B cell (primary cell): ENCODE results near the gene PAPPA. TPM values are rescaled to one million over a fixed set of nuclear protein-coding genes. Genes with fewer than 3 reads are reported as not detected.

Experiments
- ATAC-seq: fragments of 200-7000 bp; cut with Tn5 transposase; one replicate; pipeline ENCODE4 v1.10.0; 2021; ENCODE audit warnings: low read depth, mild to moderate bottlenecking, moderate number of reproducible peaks, moderate library complexity
- CTCF ChIA-PET: fragments of 350-600 bp; sonication (Branson Sonifier 250); formaldehyde crosslinking; loops from one replicate; lab custom pipeline; 2021; ENCODE audit warnings: antibody characterized with exemption, inconsistent platforms; lab: Charles Lee
- POLR2A ChIA-PET: fragments of 350-600 bp; sonication (Branson Sonifier 250); formaldehyde crosslinking; loops from one replicate; lab custom pipeline; 2021; ENCODE audit warnings: antibody characterized with exemption; lab: Charles Lee
- DNase-seq: peaks from one replicate; pipeline ENCODE4 v3.0.0; 2013
- H2AFZ ChIP-seq: 2 replicates; pipeline ENCODE4 v1.6.1; 2012; ENCODE audit warnings: mild to moderate bottlenecking, low read depth, low read length; ENCODE audit not compliant: insufficient read depth, poor library complexity, severe bottlenecking
- H3K27ac ChIP-seq, 2 donors: 1 replicate in 1 of 2; 2 replicates in 1 of 2; pipeline ENCODE4 v1.5.1; 2012 to 2013; ENCODE audit warnings: low read length in 2 of 2, mild to moderate bottlenecking in 2 of 2, moderate library complexity in 1 of 2
- H3K27me3 ChIP-seq, 4 experiments: fragments of 200-600 bp in 1 of 4; sonication (generic) in 1 of 4; replicated peaks in 1 of 4; 1 replicate in 2 of 4; 2 replicates in 2 of 4; pipeline versions ENCODE4 v1.6.1 to v1.7.0; 2013 to 2016; ENCODE audit warnings: low read length in 3 of 4, mild to moderate bottlenecking in 2 of 4, mixed read lengths in 1 of 4, moderate library complexity in 1 of 4; ENCODE audit not compliant: insufficient read depth in 4 of 4, control insufficient read depth in 3 of 4; ENCODE audit errors: control extremely low read depth in 1 of 4
- H3K36me3 ChIP-seq, 2 experiments: replicated peaks in 1 of 2; 1 replicate in 1 of 2; 2 replicates in 1 of 2; pipeline versions ENCODE4 v1.6.1 to v1.7.1; 2013; ENCODE audit warnings: low read length in 1 of 2; ENCODE audit not compliant: insufficient read depth in 2 of 2, control insufficient read depth in 1 of 2; ENCODE audit errors: control extremely low read depth in 1 of 2, extremely low read depth in 1 of 2
- H3K4me1 ChIP-seq, 2 donors: fragments of 200-600 bp in 1 of 2; sonication (generic) in 1 of 2; 1 replicate in 1 of 2; 2 replicates in 1 of 2; pipeline versions ENCODE4 v1.5.1 to v1.6.1; 2013 to 2017; ENCODE audit warnings: low read length in 2 of 2; ENCODE audit not compliant: control insufficient read depth in 2 of 2, insufficient read depth in 2 of 2
- H3K4me2 ChIP-seq: replicated peaks from 2 replicates; pipeline ENCODE3; 2012; ENCODE audit warnings: mild to moderate bottlenecking, low read depth, low read length; ENCODE audit not compliant: poor library complexity, severe bottlenecking
- H3K4me3 ChIP-seq, 5 experiments: fragments of 200-600 bp in 1 of 5; sonication (generic) in 1 of 5; 1 replicate in 3 of 5; 2 replicates in 2 of 5; pipeline versions ENCODE4 v1.5.1 to v1.7.0; 2011 to 2016; ENCODE audit warnings: low read length in 4 of 5, mild to moderate bottlenecking in 4 of 5, low read depth in 2 of 5, control low read depth in 1 of 5, moderate library complexity in 1 of 5; ENCODE audit not compliant: insufficient read depth in 1 of 5; ENCODE audit errors: control extremely low read depth in 1 of 5, extremely low read depth in 1 of 5
- H3K79me2 ChIP-seq: fragments of 200-600 bp; sonication (generic); one replicate; pipeline ENCODE4 v1.6.0; 2016; ENCODE audit warnings: low read length; ENCODE audit not compliant: control insufficient read depth, insufficient read depth
- H3K9ac ChIP-seq: fragments of 200-600 bp; sonication (generic); 2 replicates; pipeline ENCODE4 v1.6.1; 2017; ENCODE audit warnings: mild to moderate bottlenecking, low read length, moderate library complexity
- H3K9me3 ChIP-seq, 3 donors: one replicate each; pipeline versions ENCODE4 v1.6.1 to v1.7.1; 2013; ENCODE audit warnings: low read length in 2 of 3; ENCODE audit not compliant: control insufficient read depth in 2 of 3, insufficient read depth in 1 of 3; ENCODE audit errors: control extremely low read depth in 1 of 3
- H4K20me1 ChIP-seq: 2 replicates; pipeline ENCODE4 v1.6.0; 2012; ENCODE audit warnings: mild to moderate bottlenecking, low read length; ENCODE audit not compliant: insufficient read depth, control insufficient read depth, poor library complexity, severe bottlenecking
- H3K27ac Mint-ChIP-seq: one replicate; pipeline ENCODE4 v1.8.0; 2021; ENCODE audit warnings: mixed read lengths
- H3K27me3 Mint-ChIP-seq: one replicate; pipeline ENCODE4 v1.8.0; 2021; ENCODE audit warnings: mixed read lengths
- H3K4me1 Mint-ChIP-seq: one replicate; pipeline ENCODE4 v1.8.0; 2021; ENCODE audit warnings: mixed read lengths
- H3K4me3 Mint-ChIP-seq: one replicate; pipeline ENCODE4 v1.8.0; 2021; ENCODE audit warnings: mixed read lengths
- H3K9me3 Mint-ChIP-seq: one replicate; pipeline ENCODE4 v1.8.0; 2022; ENCODE audit warnings: mixed read lengths; ENCODE audit not compliant: insufficient read depth
- CTCF ChIP-seq: fragments of 200-600 bp; IDR thresholded peaks from one replicate; pipeline ENCODE4 v1.8.0; 2022; ENCODE audit warnings: antibody characterized with exemption, mild to moderate bottlenecking
- EZH2 ChIP-seq: IDR thresholded peaks from 2 replicates; pipeline ENCODE4 v1.6.1; 2012; ENCODE audit warnings: borderline replicate concordance, low read depth, mild to moderate bottlenecking, moderate library complexity, low read length; ENCODE audit not compliant: insufficient read depth, poor library complexity, severe bottlenecking
- WGBS: methylation state at CpG from one replicate; pipeline ENCODE4 v1.1.5; 2013; ENCODE audit warnings: missing lambda C conversion rate; ENCODE audit not compliant: insufficient coverage; 5-methylcytosine and 5-hydroxymethylcytosine counted together
- intact Hi-C: fragments of 100-400 bp; cut with micrococcal nuclease; formaldehyde crosslinking; loops from one replicate; pipeline ENCODE4 v1.10.0; 2022
- polyA plus RNA-seq: library from polyadenylated mRNA; depleted of rRNA; stranded (reverse); fragments of >200 nt; gene quantifications from 2 replicates; pipeline ENCODE4 v1.2.3, GENCODE V29; 2012
- total RNA-seq, 2 donors: library from RNA; stranded (reverse); fragments of 120-200 nt in 1 of 2; gene quantifications; 1 replicate in 1 of 2; 2 replicates in 1 of 2; pipeline versions ENCODE4 v1.2.3 to v1.2.4, GENCODE V29; 2013 to 2022

The PAPPA gene
- total and polyA plus RNA-seq, 2 donors (not counting 1 experiment from before 2014, with no cell fraction given), result not detected

GRCh38 chr9:116196806-116197205 lies 43.2 kb downstream of the PAPPA start:
- CTCF ChIA-PET, result no interaction called here
- Mint-ChIP-seq H3K27ac (no peak overlapping the region), H3K9me3 (no peaks in the 10 kb centered on the region), H3K27me3 (peaks cover 4% of the 10 kb centered on the region), H3K4me1 (no peaks in the 10 kb centered on the region), H3K4me3 (no peak overlapping the region)
- POLR2A ChIA-PET, result no interaction called here
- no peaks in the 10 kb centered on the region for H3K27me3 ChIP-seq
- H3K9me3 ChIP-seq, result no peaks in the 10 kb centered on the region
- H3K36me3 ChIP-seq, result no peaks in the 10 kb centered on the region
- no peak overlapping the region for H3K27ac ChIP-seq
- no peak overlapping the region for H3K9ac ChIP-seq
- H3K79me2 ChIP-seq, result no peaks in the 10 kb centered on the region
- no peak for TF ChIP-seq CTCF
- no peak for TF ChIP-seq EZH2
- no peak overlapping the region for H3K4me3 ChIP-seq
- no peaks in the 10 kb centered on the region for H3K4me1 ChIP-seq
- ATAC-seq, result no peak
- intact Hi-C loops, result no loop called here
- no CpG with 5 or more reads among the region's 2 CpGs for WGBS
- no peak for DNase-seq
- H2AFZ ChIP-seq, result no peak overlapping the region
- H3K4me2 ChIP-seq, result no peak overlapping the region
- no peaks in the 10 kb centered on the region for H4K20me1 ChIP-seq

GRCh38 chr9:116198344-116198743 lies 44.8 kb downstream of the PAPPA start:
- WGBS, result 93% methylated on average over 3 of the region's 4 CpGs
- CTCF ChIA-PET, result no interaction called here
- H3K36me3 ChIP-seq, result no peaks in the 10 kb centered on the region
- Mint-ChIP-seq H3K9me3 (no peaks in the 10 kb centered on the region), H3K4me1 (no peaks in the 10 kb centered on the region), H3K27ac (no peak overlapping the region), H3K27me3 (peaks cover 4% of the 10 kb centered on the region), H3K4me3 (no peak overlapping the region)
- H3K27me3 ChIP-seq, result no peaks in the 10 kb centered on the region
- TF ChIP-seq EZH2, result no peak
- TF ChIP-seq CTCF, result no peak
- no peak for ATAC-seq
- no peak overlapping the region for H3K9ac ChIP-seq
- H4K20me1 ChIP-seq, result no peaks in the 10 kb centered on the region
- no peaks in the 10 kb centered on the region for H3K4me1 ChIP-seq
- H2AFZ ChIP-seq, result no peak overlapping the region
- intact Hi-C loops, result no loop called here
- no peak overlapping the region for H3K4me2 ChIP-seq
- H3K9me3 ChIP-seq, result no peaks in the 10 kb centered on the region
- H3K4me3 ChIP-seq, result no peak overlapping the region
- POLR2A ChIA-PET, result no interaction called here
- no peak overlapping the region for H3K27ac ChIP-seq
- no peaks in the 10 kb centered on the region for H3K79me2 ChIP-seq
- no peak for DNase-seq
